ENCODE measurements around the gene GORASP2. TPM values are rescaled to one million over a fixed set of nuclear protein-coding genes. Genes with fewer than 3 reads are reported as not detected.

The GORASP2 gene
- total RNA-seq, 1 experiment from 2014 or later: 89.3 TPM

DNA sequence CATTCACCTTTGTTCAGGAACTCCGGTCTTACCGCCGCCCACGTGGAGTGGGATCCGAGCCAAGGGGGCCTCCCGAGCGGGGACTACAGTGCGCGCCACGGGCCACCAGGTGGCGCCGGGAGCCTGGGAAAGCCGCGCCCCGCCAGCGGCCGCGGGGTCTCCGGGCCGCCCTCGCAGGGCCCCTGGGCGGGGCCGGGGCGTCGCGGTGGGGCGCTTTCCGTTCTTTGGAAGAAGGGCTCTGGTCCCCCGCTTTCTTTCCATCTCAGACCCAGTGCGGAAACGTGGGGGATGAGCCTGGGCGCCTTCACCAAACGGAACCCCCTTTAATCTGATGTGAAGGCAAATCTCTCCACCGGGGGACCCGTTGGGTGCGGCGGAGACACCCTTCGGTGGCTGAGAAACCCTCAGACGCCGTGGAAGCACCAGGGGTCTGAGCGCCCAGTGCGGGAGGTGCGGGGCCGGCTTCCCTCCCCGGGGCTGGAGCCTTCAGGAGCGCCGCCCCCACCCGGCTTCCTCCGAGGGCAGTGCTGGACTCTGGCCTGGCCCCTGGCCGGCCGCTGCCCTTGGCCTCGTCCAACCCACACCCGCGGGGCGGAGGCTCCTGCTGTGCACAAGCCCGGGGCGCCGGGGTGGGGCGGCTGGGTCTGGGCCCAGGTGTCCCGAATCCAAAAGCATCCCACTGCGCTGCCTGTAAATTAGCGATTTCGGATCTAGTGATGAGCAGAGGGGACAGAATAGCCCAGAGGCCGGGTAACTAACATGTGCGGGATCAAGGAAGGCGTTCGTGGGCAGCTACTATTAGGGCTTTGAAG, 44.6 kb downstream of the GORASP2 start:
- no peaks in the 10 kb centered on the region for H3K36me3 ChIP-seq (ENCODE audit: insufficient read depth, low read length, poor library complexity, severe bottlenecking)
- POLR2A ChIA-PET (ENCODE audit: low non-redundant PET): no interaction called here
- no peaks in the 10 kb centered on the region for H3K27me3 ChIP-seq (replicated peaks; ENCODE audit: insufficient read depth, low read depth, low read length, poor library complexity)
- no TSS peak for BruUV-seq (replicated peaks)
- peaks cover 7% of the 10 kb centered on the region for H3K4me1 ChIP-seq (ENCODE audit: insufficient read depth, low read length, poor library complexity, severe bottlenecking)
- peak; percentile 92 for DNase-seq (ENCODE audit: low spot score)
- intact Hi-C loops (cut with micrococcal nuclease; ENCODE audit: unreplicated experiment): loop anchor here (1.0 to 10.0 kb wide), 6 partner anchors 114 to 1131 kb away; partner anchors contain the start of genes DCAF17, DLX2 and METTL8
- no peak for TF ChIP-seq EZH2 (IDR thresholded peaks at IDR 0.05; ENCODE audit: borderline replicate concordance, low read depth, low read length, poor library complexity, severe bottlenecking)
- TF ChIP-seq, protein P1, sequence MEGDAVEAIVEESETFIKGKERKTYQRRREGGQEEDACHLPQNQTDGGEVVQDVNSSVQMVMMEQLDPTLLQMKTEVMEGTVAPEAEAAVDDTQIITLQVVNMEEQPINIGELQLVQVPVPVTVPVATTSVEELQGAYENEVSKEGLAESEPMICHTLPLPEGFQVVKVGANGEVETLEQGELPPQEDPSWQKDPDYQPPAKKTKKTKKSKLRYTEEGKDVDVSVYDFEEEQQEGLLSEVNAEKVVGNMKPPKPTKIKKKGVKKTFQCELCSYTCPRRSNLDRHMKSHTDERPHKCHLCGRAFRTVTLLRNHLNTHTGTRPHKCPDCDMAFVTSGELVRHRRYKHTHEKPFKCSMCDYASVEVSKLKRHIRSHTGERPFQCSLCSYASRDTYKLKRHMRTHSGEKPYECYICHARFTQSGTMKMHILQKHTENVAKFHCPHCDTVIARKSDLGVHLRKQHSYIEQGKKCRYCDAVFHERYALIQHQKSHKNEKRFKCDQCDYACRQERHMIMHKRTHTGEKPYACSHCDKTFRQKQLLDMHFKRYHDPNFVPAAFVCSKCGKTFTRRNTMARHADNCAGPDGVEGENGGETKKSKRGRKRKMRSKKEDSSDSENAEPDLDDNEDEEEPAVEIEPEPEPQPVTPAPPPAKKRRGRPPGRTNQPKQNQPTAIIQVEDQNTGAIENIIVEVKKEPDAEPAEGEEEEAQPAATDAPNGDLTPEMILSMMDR (conservative IDR thresholded peaks at IDR 0.05; ENCODE audit: low read depth, low read length): peak; percentile 84
- peak overlapping the region; percentile 78 for H3K27ac ChIP-seq (ENCODE audit: low read depth, low read length, poor library complexity, severe bottlenecking)
- no peaks in the 10 kb centered on the region for H3K9me3 ChIP-seq (ENCODE audit: low read depth, low read length, poor library complexity, severe bottlenecking)
- peak overlapping the region; percentile 56 for H3K4me3 ChIP-seq (ENCODE audit: low read depth, low read length, poor library complexity, severe bottlenecking)
- CTCF ChIA-PET: interaction anchor here (0.6 to 1.8 kb wide), 6 partner anchors 113 to 1522 kb away, joined by 3 to 11 read pairs (median 4); no protein-coding TSS in a partner anchor

DNA sequence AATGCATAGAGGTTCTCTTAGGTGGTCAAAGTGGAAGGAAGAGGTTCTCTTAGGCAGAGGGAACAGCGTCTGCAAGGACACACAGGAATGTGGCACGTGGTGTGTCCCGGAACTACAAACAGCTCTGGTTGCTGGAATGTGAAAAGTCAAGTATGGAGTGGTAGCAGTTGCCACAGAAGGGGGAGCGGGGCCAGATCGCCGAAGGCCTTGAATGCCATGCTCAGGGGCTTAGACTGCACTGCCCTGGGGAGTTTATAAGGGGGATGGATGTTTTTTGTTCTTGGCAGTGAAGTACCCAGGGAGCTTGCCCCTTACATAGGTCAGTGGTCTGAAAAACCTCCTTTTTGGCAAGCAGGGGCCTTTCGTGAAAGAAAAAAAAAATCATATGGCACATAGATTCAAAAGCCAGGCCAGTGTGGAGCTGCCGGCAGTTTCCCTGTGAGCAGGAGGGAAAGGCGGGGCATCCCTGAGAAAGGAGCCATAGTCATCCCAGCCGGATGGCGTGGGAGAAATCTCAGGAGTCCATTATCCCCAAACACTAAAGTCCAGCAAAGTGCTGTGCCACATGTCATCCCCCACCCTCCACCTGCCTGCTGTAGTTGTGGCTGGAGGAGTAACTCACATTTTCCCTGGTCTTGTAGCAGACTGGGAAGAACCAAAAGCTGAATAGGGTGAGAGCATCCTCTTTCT, 45.4 kb downstream of the GORASP2 start:
- Histone ChIP-seq H3K4me1 (ENCODE audit: insufficient read depth, low read length, poor library complexity, severe bottlenecking) (peaks cover 7% of the 10 kb centered on the region), H3K36me3 (ENCODE audit: insufficient read depth, low read length, poor library complexity, severe bottlenecking) (no peaks in the 10 kb centered on the region), H3K27ac (ENCODE audit: low read depth, low read length, poor library complexity, severe bottlenecking) (no peak overlapping the region), H3K9me3 (ENCODE audit: low read depth, low read length, poor library complexity, severe bottlenecking) (no peaks in the 10 kb centered on the region), H3K4me3 (ENCODE audit: low read depth, low read length, poor library complexity, severe bottlenecking) (peak overlapping the region; percentile 56), H3K27me3 (replicated peaks; ENCODE audit: insufficient read depth, low read depth, low read length, poor library complexity) (no peaks in the 10 kb centered on the region)
- intact Hi-C loops (cut with micrococcal nuclease; ENCODE audit: unreplicated experiment): loop anchor here (5.0 to 10.0 kb wide), 4 partner anchors 113 to 1130 kb away; partner anchors contain the start of genes DCAF17, DLX2 and METTL8
- CTCF ChIA-PET: interaction anchor here (1.8 kb wide), 1 partner anchor 442 kb away, joined by 5 read pairs; no protein-coding TSS in a partner anchor
- BruUV-seq (replicated peaks): no TSS peak
- DNase-seq (ENCODE audit: low spot score): no peak
- TF ChIP-seq, protein P1 (conservative IDR thresholded peaks at IDR 0.05; ENCODE audit: low read depth, low read length): no peak
- no peak for TF ChIP-seq EZH2 (IDR thresholded peaks at IDR 0.05; ENCODE audit: borderline replicate concordance, low read depth, low read length, poor library complexity, severe bottlenecking)
- POLR2A ChIA-PET (ENCODE audit: low non-redundant PET): no interaction called here

- Histone ChIP-seq H3K36me3 (ENCODE audit: insufficient read depth, low read length, poor library complexity, severe bottlenecking) (no peaks in the 10 kb centered on the region), H3K4me3 (ENCODE audit: low read depth, low read length, poor library complexity, severe bottlenecking) (no peak overlapping the region), H3K27ac (ENCODE audit: low read depth, low read length, poor library complexity, severe bottlenecking) (no peak overlapping the region), H3K27me3 (replicated peaks; ENCODE audit: insufficient read depth, low read depth, low read length, poor library complexity) (no peaks in the 10 kb centered on the region), H3K4me1 (ENCODE audit: insufficient read depth, low read length, poor library complexity, severe bottlenecking) (peaks cover 7% of the 10 kb centered on the region), H3K9me3 (ENCODE audit: low read depth, low read length, poor library complexity, severe bottlenecking) (no peaks in the 10 kb centered on the region)
- intact Hi-C loops (cut with micrococcal nuclease; ENCODE audit: unreplicated experiment): loop anchor here (10.0 kb wide), 2 partner anchors 269 to 1129 kb away; partner anchors contain the start of gene DLX2
- CTCF ChIA-PET: interaction anchor here (1.8 kb wide), 1 partner anchor 441 kb away, joined by 5 read pairs; no protein-coding TSS in a partner anchor
- TF ChIP-seq, protein P1 (conservative IDR thresholded peaks at IDR 0.05; ENCODE audit: low read depth, low read length): no peak
- no peak for TF ChIP-seq EZH2 (IDR thresholded peaks at IDR 0.05; ENCODE audit: borderline replicate concordance, low read depth, low read length, poor library complexity, severe bottlenecking)
- no peak for DNase-seq (ENCODE audit: low spot score)
- BruUV-seq (replicated peaks): no TSS peak
- POLR2A ChIA-PET (ENCODE audit: low non-redundant PET): no interaction called here
These were observed 46.3 kb downstream of the GORASP2 start for GRCh38 chr2:170975127-170975942.

All from A673 (cell line).